K562 treated with DMSO at 1 percent for 24 hours (cell line): ENCODE results near the gene UCK1. TPM values are rescaled to one million over a fixed set of nuclear protein-coding genes. Genes with fewer than 3 reads are reported as not detected.

Experiments
- total RNA-seq: library from RNA; unstranded; fragments of 300-600 nt; gene quantifications from 2 replicates; pipeline ENCODE4 v1.2.3, GENCODE V29; 2022; ENCODE audit warnings: low read depth; ENCODE audit not compliant: insufficient read depth

The UCK1 gene
- total RNA-seq, result 44.3 and 47.0 TPM in 2 replicates

DNA sequence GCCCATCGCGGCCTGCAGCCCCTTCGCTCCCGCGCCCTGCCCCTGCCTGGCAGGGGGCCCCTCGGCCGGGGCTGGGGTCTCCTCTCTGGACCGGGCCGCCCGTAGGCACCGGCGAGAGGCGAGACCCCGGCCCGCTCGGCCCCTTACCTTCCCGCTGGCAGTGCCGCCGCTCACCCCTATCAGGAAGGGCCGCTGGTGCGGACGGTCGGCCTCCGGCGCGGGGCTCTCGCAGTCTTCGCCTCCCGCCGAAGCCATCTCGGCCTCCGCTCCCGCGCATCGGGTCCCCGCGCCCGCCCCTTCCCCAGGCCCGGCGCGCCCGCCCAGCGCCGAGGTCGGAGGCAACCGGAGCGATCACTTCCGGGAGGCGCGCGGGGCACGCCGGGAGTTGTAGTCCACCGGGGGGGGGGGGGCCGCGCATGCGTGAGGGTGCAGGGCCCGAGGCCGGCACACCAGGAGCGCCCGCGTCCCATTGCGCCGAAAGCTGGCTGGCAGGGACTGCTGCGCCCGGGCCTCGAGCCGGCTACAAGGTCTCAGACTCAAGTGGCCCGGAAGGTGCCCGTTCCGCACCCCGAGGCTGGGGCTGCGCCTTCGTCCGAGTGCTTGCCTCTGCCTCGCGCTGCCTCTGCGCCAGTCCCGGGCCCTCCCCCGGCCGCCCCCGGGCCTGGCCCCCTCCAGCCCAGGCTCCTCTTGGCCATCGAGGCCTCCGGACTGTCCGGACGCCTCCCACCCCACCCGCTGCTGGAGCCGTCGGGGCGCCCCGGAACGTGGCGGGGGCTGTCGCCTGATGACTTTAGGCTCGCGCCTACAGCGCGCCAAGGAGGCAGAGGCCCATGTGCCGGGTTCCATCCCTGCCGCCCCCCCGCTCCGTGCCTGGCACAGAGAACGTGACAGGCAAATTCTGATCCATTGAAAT lies at the start of gene UCK1:
UCK1 (minus strand) TSS at position 344 of the 913 bp plus-strand sequence; CDS start at position 255, 89 bp downstream.

GRCh38 chr9:131545003-131545785 lies 14.1 kb upstream of the UCK1 start, which contains the start of gene PRRT1B:
Gene PRRT1B, plus strand, starts transcription at chr9:131545523. Its CDS starts 93 bp downstream, at chr9:131545616.

GRCh38 chr9:131502781-131503625 lies 28.1 kb downstream of the UCK1 start, which contains the start of gene POMT1:
Gene POMT1, plus strand, starts transcription at chr9:131502918. Its CDS starts 1,301 bp downstream, at chr9:131504219.

Other genes starting within 250 kb of the UCK1 start
- gene PLPP7, start 241.5 kb downstream of the UCK1 start, total RNA-seq, result 3.1 and 3.6 TPM in 2 replicates
- 52.6 and 58.5 TPM in 2 replicates for gene PRRC2B, start 137.2 kb downstream of the UCK1 start, total RNA-seq
- gene POMT1, start 28.3 kb downstream of the UCK1 start, total RNA-seq, result 35.1 and 36.9 TPM in 2 replicates
- not detected in 2 replicates for gene PRRT1B, start 14.3 kb upstream of the UCK1 start, total RNA-seq
- 43.7 and 46.0 TPM in 2 replicates for gene RAPGEF1, start 208.8 kb upstream of the UCK1 start, total RNA-seq